ENCODE data around the gene COL6A3. TPM values are rescaled to one million over a fixed set of nuclear protein-coding genes. Genes with fewer than 3 reads are reported as not detected.
A peak's percentile ranks its signal among the peaks of the same experiment; 100 is the strongest.
"Not testable (repeated sequence)": the region's sequence is repeated elsewhere in the genome, so short reads cannot be mapped to it uniquely, and the experiment has no call there.

Gene COL6A3
- total RNA-seq, 2 donors from 2014 or later: 26.9 to 86.9 TPM

DNA sequence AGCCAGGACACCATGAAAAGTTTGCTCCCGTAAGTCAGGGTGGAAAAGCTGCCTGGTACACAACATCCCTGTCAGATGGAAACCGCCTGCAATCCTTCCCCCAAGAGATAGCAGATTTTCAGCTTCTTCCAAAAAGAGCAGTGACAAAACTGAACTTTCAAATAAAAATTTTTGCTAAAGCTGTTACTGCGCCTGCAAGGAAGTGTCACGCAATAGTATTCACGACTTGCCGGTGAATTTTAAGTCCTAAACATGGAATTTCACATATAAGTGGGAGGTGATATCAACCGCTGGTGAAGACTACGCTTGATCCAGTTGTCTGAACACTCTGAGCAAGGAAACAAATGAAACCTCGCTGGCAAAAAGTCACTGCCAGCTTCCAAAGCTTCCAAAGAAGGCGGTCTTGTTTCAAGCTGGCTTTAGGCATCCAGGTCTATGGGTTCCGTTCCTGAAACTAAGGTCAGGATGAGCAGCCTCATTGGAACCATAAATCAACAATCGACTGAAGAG is 2.8 kb downstream of the COL6A3 start:
- no peaks in the 10 kb centered on the region for H3K36me3 ChIP-seq
- TF ChIP-seq POLR2A (IDR thresholded peaks at IDR 0.05): no peak
- WGBS: 60% methylated on average over 12 of the region's 12 CpGs
- intact Hi-C loops (cut with DNase I): loop anchor here (2.0 to 10.0 kb wide), 5 partner anchors 164 to 319 kb away; no protein-coding TSS in a partner anchor
- H3K4me1 ChIP-seq (replicated peaks): no peaks in the 10 kb centered on the region
- H3K4me3 ChIP-seq: peak overlapping the region; percentile 30 to 32
- H3K27ac ChIP-seq: peak overlapping the region; percentile 73 to 81
- H3K9me3 ChIP-seq: no peaks in the 10 kb centered on the region
- no peaks in the 10 kb centered on the region for H3K27me3 ChIP-seq (replicated peaks; ENCODE audit: insufficient read depth)
- no peak for DNase-seq (ENCODE audit: low spot score)

DNA sequence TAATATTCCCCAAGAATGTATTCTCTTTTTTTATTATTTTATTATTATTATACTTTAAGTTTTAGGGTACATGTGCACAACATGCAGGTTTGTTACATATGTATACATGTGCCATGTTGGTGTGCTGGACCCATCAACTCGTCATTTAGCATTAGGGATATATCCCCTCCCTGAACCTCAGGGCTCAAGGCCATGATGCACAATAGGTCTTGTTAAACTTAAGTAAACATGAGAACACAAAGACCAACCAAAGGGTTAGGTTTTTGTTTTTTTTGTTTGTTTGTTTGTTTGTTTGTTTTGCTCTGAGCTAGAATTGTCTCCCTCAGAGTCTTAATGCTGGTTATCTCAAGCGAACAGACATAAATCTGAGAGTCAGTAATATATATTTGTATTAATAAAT is 4.7 kb downstream of the COL6A3 start:
- intact Hi-C loops (cut with DNase I): loop anchor here (5.0 kb wide), 2 partner anchors 57 to 92 kb away; no protein-coding TSS in a partner anchor
- H3K9me3 ChIP-seq; H3K36me3 ChIP-seq; DNase-seq (ENCODE audit: low spot score); H3K27me3 ChIP-seq (replicated peaks; ENCODE audit: insufficient read depth); H3K4me3 ChIP-seq; H3K4me1 ChIP-seq (replicated peaks): not testable (repeated sequence)
- H3K27ac ChIP-seq: peak overlapping the region; percentile 41 to 73
- WGBS: 85% methylated on average over 2 of the region's 2 CpGs

DNA sequence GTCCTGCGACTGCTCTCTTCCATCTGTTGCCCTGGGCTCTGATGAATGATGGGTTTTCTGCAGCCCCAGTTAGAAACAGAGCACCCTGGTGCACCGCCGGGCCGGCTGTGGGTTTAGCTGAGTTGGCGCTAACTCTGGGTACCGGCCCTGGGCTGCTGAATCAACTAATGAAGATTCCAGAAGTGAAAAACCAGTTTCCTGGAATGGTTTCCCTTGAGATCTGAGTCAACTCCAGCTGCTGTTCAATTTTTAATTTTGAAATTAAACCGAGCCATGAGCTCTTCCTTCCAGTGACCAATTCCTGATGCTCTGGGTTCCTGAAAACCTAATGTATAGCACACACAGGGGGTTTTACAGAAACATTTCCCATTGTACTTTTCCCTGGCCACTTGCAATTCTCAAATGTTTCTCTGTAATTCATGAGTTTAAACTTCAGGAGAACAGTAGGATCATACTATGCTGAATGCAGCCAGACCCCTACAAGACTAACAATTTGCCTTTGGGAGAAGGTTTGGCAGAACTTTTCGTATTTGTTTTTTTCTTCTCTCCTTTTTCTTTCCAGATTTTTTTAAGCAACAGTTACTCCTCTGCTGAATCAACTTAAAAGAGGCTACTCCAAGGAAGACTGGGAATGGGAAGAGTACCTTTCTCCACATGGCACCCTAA is 5.5 kb downstream of the COL6A3 start:
- TF ChIP-seq, protein P1, sequence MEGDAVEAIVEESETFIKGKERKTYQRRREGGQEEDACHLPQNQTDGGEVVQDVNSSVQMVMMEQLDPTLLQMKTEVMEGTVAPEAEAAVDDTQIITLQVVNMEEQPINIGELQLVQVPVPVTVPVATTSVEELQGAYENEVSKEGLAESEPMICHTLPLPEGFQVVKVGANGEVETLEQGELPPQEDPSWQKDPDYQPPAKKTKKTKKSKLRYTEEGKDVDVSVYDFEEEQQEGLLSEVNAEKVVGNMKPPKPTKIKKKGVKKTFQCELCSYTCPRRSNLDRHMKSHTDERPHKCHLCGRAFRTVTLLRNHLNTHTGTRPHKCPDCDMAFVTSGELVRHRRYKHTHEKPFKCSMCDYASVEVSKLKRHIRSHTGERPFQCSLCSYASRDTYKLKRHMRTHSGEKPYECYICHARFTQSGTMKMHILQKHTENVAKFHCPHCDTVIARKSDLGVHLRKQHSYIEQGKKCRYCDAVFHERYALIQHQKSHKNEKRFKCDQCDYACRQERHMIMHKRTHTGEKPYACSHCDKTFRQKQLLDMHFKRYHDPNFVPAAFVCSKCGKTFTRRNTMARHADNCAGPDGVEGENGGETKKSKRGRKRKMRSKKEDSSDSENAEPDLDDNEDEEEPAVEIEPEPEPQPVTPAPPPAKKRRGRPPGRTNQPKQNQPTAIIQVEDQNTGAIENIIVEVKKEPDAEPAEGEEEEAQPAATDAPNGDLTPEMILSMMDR (IDR thresholded peaks at IDR 0.05): no peak
- no peak for TF ChIP-seq POLR2A (IDR thresholded peaks at IDR 0.05)
- TF ChIP-seq POLR2AphosphoS5 (IDR thresholded peaks at IDR 0.05): no peak
- intact Hi-C loops (cut with DNase I): loop anchor here (5.0 kb wide), 2 partner anchors 56 to 91 kb away; no protein-coding TSS in a partner anchor
- Histone ChIP-seq H3K4me1 (replicated peaks) (no peaks in the 10 kb centered on the region), H3K9me3 (no peaks in the 10 kb centered on the region), H3K36me3 (no peaks in the 10 kb centered on the region), H3K27me3 (replicated peaks; ENCODE audit: insufficient read depth) (no peaks in the 10 kb centered on the region), H3K27ac (peak overlapping the region; percentile 48 to 73), H3K4me3 (no peak overlapping the region)
- no peak for DNase-seq (ENCODE audit: low spot score)
- WGBS: 68% methylated on average over 8 of the region's 8 CpGs

DNA sequence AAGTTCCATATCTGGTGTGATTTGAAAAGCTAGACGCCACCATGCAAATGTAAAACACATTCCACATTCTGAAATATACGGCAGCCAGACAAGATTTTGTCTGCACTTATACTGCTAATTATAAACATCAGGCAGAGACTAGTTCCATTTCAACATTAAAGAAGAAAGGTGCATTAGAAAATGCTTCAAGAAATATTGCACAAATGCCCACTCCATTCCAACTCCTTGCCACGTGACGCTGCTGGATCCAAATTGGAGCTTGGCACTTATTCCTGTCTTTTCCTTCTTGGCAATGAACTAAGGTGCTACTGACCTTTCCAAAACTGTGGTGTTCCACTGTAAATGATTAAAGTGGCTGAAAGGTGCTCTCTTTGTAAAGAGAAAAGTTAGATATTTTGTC is 6.3 kb downstream of the COL6A3 start:
- no peaks in the 10 kb centered on the region for H3K4me1 ChIP-seq (replicated peaks)
- 52% methylated on average over 4 of the region's 4 CpGs for WGBS
- no peaks in the 10 kb centered on the region for H3K9me3 ChIP-seq
- no peaks in the 10 kb centered on the region for H3K27me3 ChIP-seq (replicated peaks; ENCODE audit: insufficient read depth)
- TF ChIP-seq POLR2A (IDR thresholded peaks at IDR 0.05) (no peak), POLR2AphosphoS5 (IDR thresholded peaks at IDR 0.05) (no peak)
- TF ChIP-seq, protein P1 (IDR thresholded peaks at IDR 0.05): no peak
- H3K27ac ChIP-seq: peak overlapping the region; percentile 48 to 73
- no peak overlapping the region for H3K4me3 ChIP-seq
- no peak for DNase-seq (ENCODE audit: low spot score)
- no peaks in the 10 kb centered on the region for H3K36me3 ChIP-seq
- intact Hi-C loops (cut with DNase I): loop anchor here (5.0 kb wide), 2 partner anchors 55 to 90 kb away; no protein-coding TSS in a partner anchor

DNA sequence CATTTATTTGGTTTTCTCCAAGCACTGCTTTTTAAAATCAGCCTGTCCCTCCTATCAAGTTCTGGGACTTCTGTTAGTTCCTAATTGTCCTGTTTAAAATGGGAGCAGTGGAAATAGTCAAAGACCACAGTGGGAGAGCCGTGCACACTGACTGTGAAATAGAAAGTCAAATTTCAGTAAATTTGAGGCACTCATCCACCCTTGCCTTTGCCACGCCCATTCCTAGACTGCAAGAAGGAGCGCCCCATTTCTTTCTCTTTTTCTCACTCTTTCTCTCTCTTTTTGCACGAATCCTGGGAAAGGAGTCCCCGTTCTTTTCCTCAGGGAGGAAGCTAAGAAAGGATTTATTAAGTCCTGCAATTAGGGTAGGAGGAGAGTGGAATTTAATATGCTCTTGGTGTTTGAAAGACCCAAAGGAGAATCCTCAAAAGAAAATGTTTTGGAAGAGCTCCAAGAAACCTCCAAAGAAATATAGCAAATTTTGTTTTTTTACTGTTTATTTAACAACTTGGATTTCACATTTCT is 7.5 kb downstream of the COL6A3 start:
- Histone ChIP-seq H3K9me3 (no peaks in the 10 kb centered on the region), H3K4me3 (no peak overlapping the region), H3K27ac (no peak overlapping the region), H3K36me3 (no peaks in the 10 kb centered on the region), H3K4me1 (replicated peaks) (no peaks in the 10 kb centered on the region), H3K27me3 (replicated peaks; ENCODE audit: insufficient read depth) (no peaks in the 10 kb centered on the region)
- intact Hi-C loops (cut with DNase I): loop anchor here (5.0 kb wide), 2 partner anchors 54 to 89 kb away; no protein-coding TSS in a partner anchor
- TF ChIP-seq POLR2A (IDR thresholded peaks at IDR 0.05) (no peak), POLR2AphosphoS5 (IDR thresholded peaks at IDR 0.05) (no peak)
- TF ChIP-seq, protein P1 (IDR thresholded peaks at IDR 0.05): no peak
- WGBS: 80% methylated on average over 5 of the region's 5 CpGs
- DNase-seq (ENCODE audit: low spot score): no peak

All from prostate gland (tissue), 2 donors.